ENCODE results near the gene GABRG3.

Gene GABRG3

DNA sequence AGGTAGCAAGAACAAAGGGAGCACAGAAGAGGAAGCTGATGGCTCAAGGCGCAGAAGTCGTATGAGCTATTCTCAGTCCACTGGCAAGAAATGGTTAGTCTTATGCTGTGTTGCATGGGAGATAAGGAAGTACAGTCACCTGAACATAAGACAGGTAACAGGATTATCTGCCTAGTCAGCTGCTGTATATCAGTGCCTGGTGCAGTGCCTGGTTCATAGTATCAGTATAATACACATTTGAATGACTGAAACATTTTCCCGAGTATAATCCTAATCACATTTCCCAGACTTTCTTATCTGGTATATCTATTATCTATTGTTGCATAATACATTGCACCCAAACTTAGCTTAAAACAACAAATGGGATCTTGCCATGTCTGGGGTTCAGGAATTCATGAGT lies 302.5 kb downstream of the GABRG3 start:
- TF ChIP-seq, protein P1, sequence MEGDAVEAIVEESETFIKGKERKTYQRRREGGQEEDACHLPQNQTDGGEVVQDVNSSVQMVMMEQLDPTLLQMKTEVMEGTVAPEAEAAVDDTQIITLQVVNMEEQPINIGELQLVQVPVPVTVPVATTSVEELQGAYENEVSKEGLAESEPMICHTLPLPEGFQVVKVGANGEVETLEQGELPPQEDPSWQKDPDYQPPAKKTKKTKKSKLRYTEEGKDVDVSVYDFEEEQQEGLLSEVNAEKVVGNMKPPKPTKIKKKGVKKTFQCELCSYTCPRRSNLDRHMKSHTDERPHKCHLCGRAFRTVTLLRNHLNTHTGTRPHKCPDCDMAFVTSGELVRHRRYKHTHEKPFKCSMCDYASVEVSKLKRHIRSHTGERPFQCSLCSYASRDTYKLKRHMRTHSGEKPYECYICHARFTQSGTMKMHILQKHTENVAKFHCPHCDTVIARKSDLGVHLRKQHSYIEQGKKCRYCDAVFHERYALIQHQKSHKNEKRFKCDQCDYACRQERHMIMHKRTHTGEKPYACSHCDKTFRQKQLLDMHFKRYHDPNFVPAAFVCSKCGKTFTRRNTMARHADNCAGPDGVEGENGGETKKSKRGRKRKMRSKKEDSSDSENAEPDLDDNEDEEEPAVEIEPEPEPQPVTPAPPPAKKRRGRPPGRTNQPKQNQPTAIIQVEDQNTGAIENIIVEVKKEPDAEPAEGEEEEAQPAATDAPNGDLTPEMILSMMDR (IDR thresholded peaks at IDR 0.05; ENCODE audit: borderline replicate concordance, insufficient read depth, low read depth, low read length): no peak
- no peak overlapping the region for H3K4me3 ChIP-seq (ENCODE audit: low read depth, low read length)

DNA sequence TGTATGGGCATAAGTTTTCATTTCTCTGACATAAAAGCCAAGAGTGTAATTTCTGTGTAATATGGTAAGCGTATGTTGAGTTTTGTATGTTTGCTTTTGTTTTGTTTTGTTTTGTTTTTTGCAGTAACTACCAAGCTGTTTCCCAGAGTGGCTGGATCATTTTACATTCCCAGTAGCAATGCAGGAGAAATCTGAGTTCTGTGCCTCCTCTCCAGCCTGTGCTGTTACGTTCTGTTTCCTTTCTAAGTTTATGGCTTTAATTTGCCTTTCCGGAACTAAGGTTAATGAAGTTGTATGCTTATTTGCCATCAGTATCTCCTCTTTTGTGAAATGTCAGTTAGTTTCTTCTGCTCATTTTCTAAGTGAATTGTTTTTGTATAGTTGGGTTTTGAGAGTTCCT lies 307.8 kb downstream of the GABRG3 start:
- TF ChIP-seq, protein P1 (IDR thresholded peaks at IDR 0.05; ENCODE audit: borderline replicate concordance, insufficient read depth, low read depth, low read length): no peak
- no peak overlapping the region for H3K4me3 ChIP-seq (ENCODE audit: low read depth, low read length)

DNA sequence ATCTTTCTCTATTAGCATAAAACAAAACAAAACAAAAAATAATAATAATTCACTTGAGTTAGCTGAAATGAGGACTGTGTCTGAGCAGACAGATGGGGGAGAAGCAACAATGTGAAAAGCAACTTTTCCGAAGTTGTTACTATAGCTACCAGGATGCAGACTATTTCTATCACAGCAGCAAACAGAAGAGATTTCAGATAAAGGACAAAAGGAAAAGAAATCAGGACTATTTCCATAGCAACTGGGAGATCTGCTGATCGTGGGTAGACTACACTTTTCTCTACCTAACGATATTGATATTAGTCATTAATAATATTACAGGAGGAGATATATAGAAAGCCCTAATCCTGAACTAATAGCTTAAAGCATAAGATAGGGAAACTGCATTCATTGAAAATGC lies 321.7 kb downstream of the GABRG3 start:
- H3K4me3 ChIP-seq (ENCODE audit: low read depth, low read length): no peak overlapping the region
- TF ChIP-seq, protein P1 (IDR thresholded peaks at IDR 0.05; ENCODE audit: borderline replicate concordance, insufficient read depth, low read depth, low read length): no peak

DNA sequence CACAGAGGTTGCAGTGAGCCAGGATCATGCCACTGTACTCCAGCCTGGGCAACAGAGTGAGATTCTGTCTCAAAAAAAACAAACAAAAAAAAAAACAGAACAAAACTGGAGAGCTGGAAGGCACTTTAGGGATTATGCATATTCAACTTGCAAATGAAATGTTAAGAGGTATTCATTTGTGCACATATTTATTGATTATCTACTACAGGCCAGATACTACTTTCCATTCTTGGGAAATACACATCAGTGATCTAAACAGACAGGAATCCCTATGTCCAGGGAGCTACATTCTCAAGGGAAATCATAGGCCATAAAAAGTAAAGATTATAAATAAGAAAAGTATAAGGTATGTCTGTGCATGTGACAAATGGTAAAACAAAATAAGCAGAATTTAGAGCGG lies 322.6 kb downstream of the GABRG3 start:
- TF ChIP-seq, protein P1 (IDR thresholded peaks at IDR 0.05; ENCODE audit: borderline replicate concordance, insufficient read depth, low read depth, low read length): no peak
- no peak overlapping the region for H3K4me3 ChIP-seq (ENCODE audit: low read depth, low read length)

DNA sequence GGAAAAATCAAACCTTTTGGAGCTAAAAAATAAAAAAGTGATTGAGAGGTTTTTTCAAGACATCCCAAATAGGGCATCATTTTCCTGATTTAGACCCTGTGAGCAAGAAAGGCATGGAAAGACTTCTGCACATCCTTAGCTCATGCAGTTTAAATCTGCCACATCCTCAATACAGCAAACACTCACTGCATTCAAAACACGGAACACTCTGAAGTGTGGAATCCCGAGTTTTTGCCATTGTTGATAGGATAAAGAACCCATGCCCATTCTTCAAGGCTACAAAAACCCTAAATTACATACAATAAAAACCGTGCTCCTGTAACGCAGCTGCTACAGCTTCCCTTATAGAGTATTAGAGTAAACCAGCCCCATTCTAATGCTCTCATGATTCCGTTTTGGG lies 346.8 kb downstream of the GABRG3 start:
- TF ChIP-seq, protein P1 (IDR thresholded peaks at IDR 0.05; ENCODE audit: borderline replicate concordance, insufficient read depth, low read depth, low read length): no peak
- H3K4me3 ChIP-seq (ENCODE audit: low read depth, low read length): no peak overlapping the region

DNA sequence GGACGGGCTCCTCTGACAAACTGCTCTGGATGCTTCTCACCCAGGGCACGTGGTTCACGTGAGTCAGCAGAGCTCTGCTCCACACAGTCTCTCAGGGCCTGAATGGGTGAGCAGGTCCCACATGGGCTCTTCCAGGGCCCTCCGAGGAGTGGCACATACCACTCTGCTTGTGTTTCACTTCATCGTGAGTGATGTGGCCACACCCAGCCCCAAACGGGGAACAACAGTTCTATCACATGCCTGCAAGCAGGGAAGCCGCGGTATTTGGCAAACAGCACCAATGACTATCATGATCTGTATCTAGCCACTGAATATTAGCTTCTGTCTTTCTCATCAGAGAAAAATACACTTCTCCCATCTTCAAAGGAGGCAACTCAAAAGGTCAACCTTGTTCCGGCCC lies 352.8 kb downstream of the GABRG3 start:
- TF ChIP-seq, protein P1 (IDR thresholded peaks at IDR 0.05; ENCODE audit: borderline replicate concordance, insufficient read depth, low read depth, low read length): no peak
- H3K4me3 ChIP-seq (ENCODE audit: low read depth, low read length): no peak overlapping the region

DNA sequence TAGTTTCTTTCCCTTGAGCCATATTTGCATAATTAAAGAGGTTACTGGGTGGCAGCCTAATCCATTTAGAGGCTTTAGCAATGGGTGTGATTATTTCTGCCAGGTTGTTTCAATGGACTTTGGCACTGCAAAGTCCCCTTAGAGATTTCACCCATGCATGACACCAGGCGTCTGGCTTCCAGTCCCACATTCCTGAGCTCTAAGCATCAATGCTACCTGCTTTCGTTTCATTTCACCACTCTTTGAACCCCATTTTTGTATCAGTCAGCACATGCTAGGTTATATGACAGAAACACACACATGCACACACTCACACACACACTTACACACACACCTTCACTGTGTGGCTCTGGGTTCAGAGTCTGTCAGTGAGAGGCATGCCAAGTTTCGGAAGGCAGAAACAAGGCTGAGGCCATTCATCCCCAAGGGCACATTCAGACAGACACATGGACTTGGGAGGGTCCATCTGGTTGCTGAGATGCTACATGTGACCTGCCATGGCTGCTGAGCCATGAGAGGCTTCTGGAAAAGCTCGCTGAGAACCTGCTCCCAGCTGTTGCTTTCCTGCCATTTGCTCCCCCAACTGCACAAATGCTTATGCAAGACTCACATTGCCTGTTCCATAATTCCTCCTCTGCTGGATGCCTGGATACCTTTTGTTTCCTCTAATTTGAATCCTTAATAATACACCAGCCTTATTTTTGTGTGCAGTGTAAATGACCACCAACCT lies 354.1 kb downstream of the GABRG3 start:
- H3K4me3 ChIP-seq (ENCODE audit: low read depth, low read length): no peak overlapping the region
- TF ChIP-seq, protein P1 (IDR thresholded peaks at IDR 0.05; ENCODE audit: borderline replicate concordance, insufficient read depth, low read depth, low read length): no peak

Measured in GM12875 (cell line).